HL-60 (cell line): ENCODE results near the gene COL23A1.

Experiments used
- DNase-seq, 2 experiments: peaks; one replicate each; pipeline ENCODE4 v3.0.0-alpha.2; 2010 to 2020; ENCODE audit warnings: low read depth in 1 of 2, low spot score in 1 of 2
- H3K27ac ChIP-seq: fragments of 250-450 bp; sonication (Bioruptor Pico); replicated peaks from 2 replicates; pipeline ENCODE4 v1.5.1; 2020; ENCODE audit warnings: mild to moderate bottlenecking, moderate library complexity
- H3K27me3 ChIP-seq: fragments of 250-450 bp; sonication (Bioruptor Pico); 2 replicates; pipeline ENCODE4 v1.5.1; 2021; ENCODE audit warnings: mild to moderate bottlenecking, moderate library complexity; ENCODE audit not compliant: insufficient read depth, poor library complexity, severe bottlenecking
- H3K4me3 ChIP-seq: replicated peaks from 2 replicates; pipeline ENCODE4 v1.5.1; 2011; ENCODE audit warnings: mild to moderate bottlenecking, control low read depth, low read length; ENCODE audit not compliant: insufficient read depth
- GABPA ChIP-seq: IDR thresholded peaks from 2 replicates; pipeline ENCODE4 v1.6.1; 2012; ENCODE audit warnings: low read depth
- POLR2AphosphoS5 ChIP-seq: IDR thresholded peaks from 2 replicates; pipeline ENCODE4 v1.6.1; 2012; ENCODE audit warnings: low read depth
- REST ChIP-seq: IDR thresholded peaks from 2 replicates; pipeline ENCODE4 v1.6.1; 2012; ENCODE audit warnings: low read depth; ENCODE audit not compliant: insufficient replicate concordance
- SPI1 ChIP-seq: IDR thresholded peaks from 2 replicates; pipeline ENCODE4 v1.6.1; 2012; ENCODE audit warnings: low read depth, mild to moderate bottlenecking, borderline replicate concordance
- TF ChIP-seq, protein P1 (sequence below): IDR thresholded peaks from one replicate; pipeline ENCODE4 v1.5.1; 2011; ENCODE audit warnings: low read length, control low read depth, inconsistent platforms; ENCODE audit not compliant: insufficient read depth

Gene COL23A1

GRCh38 chr5:178553517-178553916 lies 36.7 kb downstream of the COL23A1 start:
- TF ChIP-seq POLR2AphosphoS5 (peak; percentile 54; the same call in 1 of the 2 replicates), REST (no peak)
- Histone ChIP-seq H3K4me3 (no peak overlapping the region), H3K27me3 (no peaks in the 10 kb centered on the region), H3K27ac (peak overlapping the region; percentile 37)
- DNase-seq: no peak

DNA sequence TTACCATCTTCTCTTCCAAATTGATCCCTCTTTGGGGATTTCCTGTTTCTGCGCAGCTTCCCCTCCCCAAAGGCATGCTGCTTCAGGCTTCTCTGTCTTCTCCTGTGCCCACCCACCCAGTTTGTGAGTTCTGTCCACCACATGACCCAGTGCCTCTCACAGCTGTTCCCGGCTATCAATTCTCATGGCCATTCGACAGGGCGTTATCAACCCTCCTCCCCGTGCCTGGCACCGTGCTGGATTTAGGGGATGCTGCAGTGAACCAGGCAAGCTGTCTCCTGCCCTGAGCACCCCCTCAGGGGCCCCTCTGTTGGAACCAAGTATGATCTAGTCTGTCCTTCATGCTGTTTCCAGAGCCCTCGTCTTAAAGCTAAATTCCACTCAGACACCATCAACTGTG lies 38.7 kb downstream of the COL23A1 start:
- H3K27ac ChIP-seq: peak overlapping the region; percentile 31
- no peaks in the 10 kb centered on the region for H3K27me3 ChIP-seq
- no peak overlapping the region for H3K4me3 ChIP-seq
- no peak for DNase-seq
- TF ChIP-seq POLR2AphosphoS5 (no peak), SPI1 (0 out of 2 replicates have a peak, but pooled peaks have one; percentile 12)

DNA sequence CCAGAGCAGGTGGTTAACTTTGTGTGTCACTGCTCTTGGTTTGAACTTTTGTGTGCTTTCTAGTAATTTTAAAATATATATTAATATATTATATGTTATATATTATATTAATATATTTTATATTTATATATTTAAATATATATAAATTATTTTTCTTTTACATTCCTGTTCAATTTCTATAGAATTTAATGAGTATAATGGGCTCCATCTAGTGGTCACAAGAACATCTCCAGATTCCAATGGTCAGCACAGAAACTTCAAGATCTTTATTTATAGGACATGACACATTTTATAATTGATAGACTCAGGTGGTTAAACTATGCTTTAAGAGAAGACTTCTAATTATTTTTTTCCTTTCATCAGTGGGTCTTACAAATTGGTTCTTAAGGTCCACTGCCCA lies 39.1 kb downstream of the COL23A1 start:
- Histone ChIP-seq H3K27ac (peak overlapping the region; percentile 39), H3K4me3 (no peak overlapping the region), H3K27me3 (no peaks in the 10 kb centered on the region)
- no peak for DNase-seq
- TF ChIP-seq GABPA (no peak), SPI1 (no peak), POLR2AphosphoS5 (no peak), REST (no peak)
- TF ChIP-seq, protein P1, sequence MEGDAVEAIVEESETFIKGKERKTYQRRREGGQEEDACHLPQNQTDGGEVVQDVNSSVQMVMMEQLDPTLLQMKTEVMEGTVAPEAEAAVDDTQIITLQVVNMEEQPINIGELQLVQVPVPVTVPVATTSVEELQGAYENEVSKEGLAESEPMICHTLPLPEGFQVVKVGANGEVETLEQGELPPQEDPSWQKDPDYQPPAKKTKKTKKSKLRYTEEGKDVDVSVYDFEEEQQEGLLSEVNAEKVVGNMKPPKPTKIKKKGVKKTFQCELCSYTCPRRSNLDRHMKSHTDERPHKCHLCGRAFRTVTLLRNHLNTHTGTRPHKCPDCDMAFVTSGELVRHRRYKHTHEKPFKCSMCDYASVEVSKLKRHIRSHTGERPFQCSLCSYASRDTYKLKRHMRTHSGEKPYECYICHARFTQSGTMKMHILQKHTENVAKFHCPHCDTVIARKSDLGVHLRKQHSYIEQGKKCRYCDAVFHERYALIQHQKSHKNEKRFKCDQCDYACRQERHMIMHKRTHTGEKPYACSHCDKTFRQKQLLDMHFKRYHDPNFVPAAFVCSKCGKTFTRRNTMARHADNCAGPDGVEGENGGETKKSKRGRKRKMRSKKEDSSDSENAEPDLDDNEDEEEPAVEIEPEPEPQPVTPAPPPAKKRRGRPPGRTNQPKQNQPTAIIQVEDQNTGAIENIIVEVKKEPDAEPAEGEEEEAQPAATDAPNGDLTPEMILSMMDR: no peak

GRCh38 chr5:178548746-178549145 lies 41.4 kb downstream of the COL23A1 start:
- TF ChIP-seq SPI1: no peak
- TF ChIP-seq GABPA: no peak
- TF ChIP-seq POLR2AphosphoS5: no peak
- TF ChIP-seq, protein P1: no peak
- no peak for TF ChIP-seq REST
- no peak for DNase-seq
- no peak overlapping the region for H3K4me3 ChIP-seq
- no peak overlapping the region for H3K27ac ChIP-seq
- H3K27me3 ChIP-seq: no peaks in the 10 kb centered on the region
